ENCODE data around the gene ETS1. TPM values are rescaled to one million over a fixed set of nuclear protein-coding genes. Genes with fewer than 3 reads are reported as not detected.
"Not testable (repeated sequence)": the region's sequence is repeated elsewhere in the genome, so short reads cannot be mapped to it uniquely, and the experiment has no call there.

ETS1 gene
- total RNA-seq, 4 donors from 2014 or later, result 21.9 to 78.4 (median 31.3) TPM

DNA sequence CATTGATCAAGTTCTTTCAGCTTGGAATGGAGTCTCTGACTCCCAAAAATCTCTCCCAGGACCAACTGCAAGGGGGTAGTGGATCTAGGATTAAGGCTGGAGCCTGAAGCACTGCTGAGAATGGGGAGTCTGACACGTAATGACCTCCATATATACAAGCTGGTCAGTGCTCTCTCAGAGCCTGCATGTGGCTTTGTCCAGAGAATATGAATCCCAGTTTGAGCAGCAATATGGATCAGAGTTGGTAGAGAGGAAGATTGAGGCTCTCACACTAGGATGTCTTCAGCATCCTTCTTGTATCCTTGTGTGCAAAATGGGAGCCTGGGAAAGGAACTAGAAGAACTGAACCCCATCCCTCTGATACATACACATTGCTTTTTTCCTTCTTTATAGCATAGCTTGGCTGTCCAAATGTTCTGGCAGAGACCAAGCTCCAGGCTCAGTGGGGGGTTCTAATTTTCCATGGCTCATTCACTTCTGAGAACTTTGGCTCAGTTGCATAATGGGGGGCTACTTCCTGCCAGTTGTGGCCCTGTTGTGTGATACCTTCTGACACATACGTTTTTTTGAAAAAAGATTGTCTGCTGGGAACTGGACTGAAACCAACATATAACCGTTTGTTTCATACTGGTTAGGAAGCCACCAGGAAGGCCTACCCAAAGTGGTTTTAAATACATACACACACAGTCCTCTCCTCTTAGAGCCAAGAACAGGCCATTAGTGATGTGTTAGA lies 138.2 kb downstream of the ETS1 start:
- Histone ChIP-seq H3K4me1 (peaks cover 0 to 15% (median 2%) of the 10 kb centered on the region in 4 donors), H3K27ac (peak overlapping the region in 3 of 4 donors; percentile 62 to 79 (median 63)), H3K4me3 (no peak overlapping the region), H3K27me3 (no peaks in the 10 kb centered on the region), H3K9me3 (no peaks in the 10 kb centered on the region), H3K36me3 (no peaks in the 10 kb centered on the region)
- TF ChIP-seq, protein P1, sequence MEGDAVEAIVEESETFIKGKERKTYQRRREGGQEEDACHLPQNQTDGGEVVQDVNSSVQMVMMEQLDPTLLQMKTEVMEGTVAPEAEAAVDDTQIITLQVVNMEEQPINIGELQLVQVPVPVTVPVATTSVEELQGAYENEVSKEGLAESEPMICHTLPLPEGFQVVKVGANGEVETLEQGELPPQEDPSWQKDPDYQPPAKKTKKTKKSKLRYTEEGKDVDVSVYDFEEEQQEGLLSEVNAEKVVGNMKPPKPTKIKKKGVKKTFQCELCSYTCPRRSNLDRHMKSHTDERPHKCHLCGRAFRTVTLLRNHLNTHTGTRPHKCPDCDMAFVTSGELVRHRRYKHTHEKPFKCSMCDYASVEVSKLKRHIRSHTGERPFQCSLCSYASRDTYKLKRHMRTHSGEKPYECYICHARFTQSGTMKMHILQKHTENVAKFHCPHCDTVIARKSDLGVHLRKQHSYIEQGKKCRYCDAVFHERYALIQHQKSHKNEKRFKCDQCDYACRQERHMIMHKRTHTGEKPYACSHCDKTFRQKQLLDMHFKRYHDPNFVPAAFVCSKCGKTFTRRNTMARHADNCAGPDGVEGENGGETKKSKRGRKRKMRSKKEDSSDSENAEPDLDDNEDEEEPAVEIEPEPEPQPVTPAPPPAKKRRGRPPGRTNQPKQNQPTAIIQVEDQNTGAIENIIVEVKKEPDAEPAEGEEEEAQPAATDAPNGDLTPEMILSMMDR (IDR thresholded peaks at IDR 0.05), result no peak
- no peak for TF ChIP-seq POLR2A (IDR thresholded peaks at IDR 0.05)
- DNase-seq, result no peak

DNA sequence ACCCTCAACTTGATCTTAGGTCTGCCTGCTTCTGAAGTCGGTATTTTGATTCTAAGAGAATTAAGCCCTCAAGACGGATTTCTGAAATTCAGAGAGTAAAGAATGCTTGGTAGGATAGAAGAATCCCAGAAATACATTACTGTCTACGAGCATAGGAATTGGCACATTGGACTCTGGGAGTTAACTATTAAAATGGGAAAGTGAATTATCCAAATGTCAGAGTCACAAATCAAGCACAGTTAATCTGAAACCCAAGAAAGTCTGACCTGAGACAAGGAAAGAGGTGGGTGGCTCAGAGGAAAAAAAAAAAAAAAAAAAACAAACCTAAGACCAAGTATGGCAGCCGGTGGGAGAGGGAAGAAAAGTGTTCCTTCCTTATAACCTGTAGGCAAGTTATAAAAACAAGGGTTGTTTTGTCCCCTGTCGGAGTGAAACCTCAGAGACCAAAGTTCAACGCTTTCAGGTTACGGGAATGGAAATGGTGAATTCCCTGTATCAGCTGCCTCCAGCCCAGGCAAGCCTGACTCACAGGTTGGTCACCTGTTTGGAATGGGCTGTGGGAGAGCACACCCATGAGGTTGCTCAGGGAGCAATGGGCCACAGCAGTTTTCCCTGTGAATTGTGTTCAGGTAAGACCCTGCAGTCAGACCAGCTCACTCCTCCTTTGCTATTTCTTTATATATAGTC lies 139.0 kb downstream of the ETS1 start:
- Histone ChIP-seq H3K4me3 (peak overlapping the region in 2 of 4 donors; percentile 15), H3K27me3 (no peaks in the 10 kb centered on the region), H3K4me1 (peaks cover 0 to 10% (median 2%) of the 10 kb centered on the region in 4 donors), H3K27ac (peak overlapping the region in 3 of 4 donors; percentile 62 to 79 (median 63)), H3K9me3 (no peaks in the 10 kb centered on the region), H3K36me3 (no peaks in the 10 kb centered on the region)
- TF ChIP-seq, protein P1 (IDR thresholded peaks at IDR 0.05), result peak in 3 of 6 experiments; percentile 39 to 70 (median 39)
- peak; percentile 31 to 50 for TF ChIP-seq POLR2A (IDR thresholded peaks at IDR 0.05)
- peak in 2 of 3 donors; percentile 79 to 88 for DNase-seq

DNA sequence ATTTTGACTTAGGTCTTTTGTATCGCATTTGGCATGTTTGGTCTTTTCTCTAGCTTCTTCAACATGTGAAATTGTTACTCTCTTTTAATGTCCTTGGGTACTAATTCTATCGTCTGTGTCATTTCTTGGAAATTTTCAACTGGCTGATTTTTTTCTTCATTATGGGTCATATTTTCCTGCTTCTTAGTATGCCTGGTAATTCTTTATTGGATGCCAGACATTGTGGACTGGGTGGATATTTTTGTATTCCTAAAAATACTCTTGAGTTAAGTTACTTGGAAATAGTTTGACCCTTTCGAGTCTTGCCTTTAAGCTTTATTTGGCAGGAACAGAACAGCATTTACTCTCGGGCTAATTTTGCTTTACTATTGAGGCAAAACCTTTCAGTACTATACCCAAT lies 140.1 kb downstream of the ETS1 start:
- no peak for DNase-seq
- Histone ChIP-seq H3K36me3 (no peaks in the 10 kb centered on the region), H3K4me3 (no peak overlapping the region), H3K27me3 (no peaks in the 10 kb centered on the region), H3K9me3 (no peaks in the 10 kb centered on the region), H3K27ac (no peak overlapping the region), H3K4me1 (no peaks in the 10 kb centered on the region)
- no peak for TF ChIP-seq POLR2A (IDR thresholded peaks at IDR 0.05)
- TF ChIP-seq, protein P1 (IDR thresholded peaks at IDR 0.05), result no peak

DNA sequence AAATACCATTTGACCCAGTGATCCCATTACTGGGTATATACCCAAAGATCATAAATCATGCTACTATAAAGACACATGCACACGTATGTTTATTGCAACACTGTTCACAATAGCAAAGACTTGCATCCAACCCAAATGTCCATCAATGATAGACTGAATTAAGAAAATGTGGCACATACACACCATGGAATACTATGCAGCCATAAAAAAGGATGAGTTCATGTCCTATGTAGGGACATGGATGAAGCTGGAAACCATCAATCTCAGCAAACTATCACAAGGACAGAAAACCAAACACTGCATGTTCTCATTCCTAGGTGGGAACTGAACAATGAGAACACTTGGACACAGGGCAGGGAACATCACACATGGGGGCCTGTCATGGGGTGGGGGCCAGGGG lies 141.4 kb downstream of the ETS1 start:
- not testable (repeated sequence) for H3K27ac ChIP-seq, H3K4me3 ChIP-seq, H3K9me3 ChIP-seq, DNase-seq, H3K4me1 ChIP-seq, H3K36me3 ChIP-seq, H3K27me3 ChIP-seq

DNA sequence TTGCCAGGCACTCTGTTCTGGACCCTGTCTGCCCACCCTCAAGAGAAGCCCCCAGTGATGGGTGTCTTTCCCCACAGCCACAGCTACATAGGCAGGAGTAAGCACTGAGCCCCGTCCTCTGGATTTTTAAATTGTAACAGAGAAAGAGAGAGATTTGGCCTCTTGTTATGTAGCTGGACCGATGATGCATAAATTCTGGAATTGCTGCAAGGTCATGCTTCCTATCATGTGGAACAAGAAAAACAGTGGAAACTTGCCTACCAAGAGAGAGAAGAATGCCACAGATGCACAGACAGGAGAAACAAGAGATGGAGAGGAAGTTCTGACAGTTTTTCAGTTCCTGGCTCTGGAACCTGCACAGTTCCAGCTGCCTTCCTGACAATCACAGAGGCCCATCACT lies 150.2 kb downstream of the ETS1 start:
- TF ChIP-seq, protein P1 (IDR thresholded peaks at IDR 0.05), result no peak
- TF ChIP-seq POLR2A (IDR thresholded peaks at IDR 0.05), result no peak
- Histone ChIP-seq H3K36me3 (no peaks in the 10 kb centered on the region), H3K4me1 (no peaks in the 10 kb centered on the region), H3K4me3 (no peak overlapping the region), H3K27ac (no peak overlapping the region), H3K9me3 (no peaks in the 10 kb centered on the region), H3K27me3 (no peaks in the 10 kb centered on the region)
- DNase-seq, result no peak

DNA sequence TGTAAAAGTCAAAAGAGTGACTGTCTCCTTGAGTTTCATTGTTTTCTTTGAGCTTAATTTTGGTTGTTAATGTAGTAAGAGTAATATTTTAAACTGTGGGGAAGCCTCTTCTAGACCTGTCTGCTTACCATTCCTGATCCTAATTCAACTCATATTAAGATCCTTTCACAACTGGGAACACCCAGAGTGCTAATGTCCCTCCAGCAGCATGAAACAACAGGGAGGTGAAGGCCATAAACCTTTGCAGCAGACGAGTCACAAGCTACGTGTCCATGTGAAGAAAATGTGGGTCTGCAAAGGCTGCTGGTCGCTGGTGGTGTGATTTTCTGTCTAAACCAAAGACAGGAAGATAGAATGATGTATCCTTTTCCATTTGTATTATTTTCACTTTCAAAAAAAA lies 152.5 kb downstream of the ETS1 start:
- TF ChIP-seq, protein P1 (IDR thresholded peaks at IDR 0.05), result no peak
- no peak for TF ChIP-seq POLR2A (IDR thresholded peaks at IDR 0.05)
- H3K27ac ChIP-seq, result no peak overlapping the region
- H3K4me3 ChIP-seq, result no peak overlapping the region
- DNase-seq, result no peak
- no peaks in the 10 kb centered on the region for H3K27me3 ChIP-seq
- H3K9me3 ChIP-seq, result no peaks in the 10 kb centered on the region
- no peaks in the 10 kb centered on the region for H3K4me1 ChIP-seq
- H3K36me3 ChIP-seq, result no peaks in the 10 kb centered on the region

Data from Peyer's patch (tissue), 4 donors.